A673 (cell line): Measurements from ENCODE around the gene SPRY1. TPM values are rescaled to one million over a fixed set of nuclear protein-coding genes. Genes with fewer than 3 reads are reported as not detected.

Source experiments
- Bru-seq: library from RNA; stranded (reverse); fragments of 400-500 nt; gene quantifications from one replicate; lab custom pipeline; 2021; lab: Mats Ljungman, UMichigan
- BruChase-seq, 2 experiments: library from RNA; stranded (reverse); fragments of 400-500 nt; gene quantifications; one replicate each; lab custom pipeline; 2021; lab: Mats Ljungman, UMichigan
- BruUV-seq: library from RNA; stranded (reverse); fragments of 400-500 nt; replicated peaks from 2 replicates; lab custom pipeline; 2021; lab: Mats Ljungman, UMichigan
- CTCF ChIA-PET: fragments of 300-600 bp; sonication (Branson Sonifier 250); formaldehyde crosslinking; loops from one replicate; lab custom pipeline; 2022; ENCODE audit warnings: antibody characterized with exemption; lab: Charles Lee
- POLR2A ChIA-PET: fragments of 300-600 bp; sonication (Branson Sonifier 250); formaldehyde crosslinking; loops from one replicate; lab custom pipeline; 2022; ENCODE audit warnings: antibody characterized with exemption; ENCODE audit not compliant: low non-redundant PET; lab: Charles Lee
- DNase-seq: peaks from one replicate; pipeline ENCODE4 v3.0.0-alpha.2; 2015; ENCODE audit warnings: low spot score
- H3K27ac ChIP-seq: fragments of 200-600 bp; sonication (generic); 2 replicates; pipeline ENCODE4 v1.5.1; 2016; ENCODE audit warnings: mixed run types, low read depth, mild to moderate bottlenecking, mixed read lengths, antibody characterized with exemption, low read length; ENCODE audit not compliant: poor library complexity, severe bottlenecking
- H3K27me3 ChIP-seq: fragments of 200-600 bp; sonication (generic); replicated peaks from 2 replicates; pipeline ENCODE4 v1.6.1; 2017; ENCODE audit warnings: mixed run types, low read depth, mild to moderate bottlenecking, mixed read lengths, antibody characterized with exemption, low read length; ENCODE audit not compliant: insufficient read depth, poor library complexity
- H3K36me3 ChIP-seq: fragments of 200-600 bp; sonication (generic); 2 replicates; pipeline ENCODE4 v1.6.1; 2016; ENCODE audit warnings: mixed run types, mild to moderate bottlenecking, mixed read lengths, antibody characterized with exemption, low read length; ENCODE audit not compliant: insufficient read depth, poor library complexity, severe bottlenecking
- H3K4me1 ChIP-seq: fragments of 200-600 bp; sonication (generic); 2 replicates; pipeline ENCODE4 v1.6.1; 2017; ENCODE audit warnings: mixed run types, mild to moderate bottlenecking, mixed read lengths, antibody characterized with exemption, low read length; ENCODE audit not compliant: insufficient read depth, poor library complexity, severe bottlenecking
- H3K4me3 ChIP-seq: fragments of 200-600 bp; sonication (generic); 2 replicates; pipeline ENCODE4 v1.5.1; 2016; ENCODE audit warnings: low read depth, mixed run types, mild to moderate bottlenecking, mixed read lengths, low read length; ENCODE audit not compliant: poor library complexity, severe bottlenecking
- H3K9me3 ChIP-seq: fragments of 200-600 bp; sonication (generic); 2 replicates; pipeline ENCODE4 v1.6.1; 2016; ENCODE audit warnings: mixed run types, low read depth, mild to moderate bottlenecking, mixed read lengths, antibody characterized with exemption, low read length; ENCODE audit not compliant: poor library complexity, severe bottlenecking
- CTCF ChIP-seq: fragments of 300-800, 200-600 bp; sonication (generic); conservative IDR thresholded peaks from 2 replicates; pipeline ENCODE4 v1.5.1; 2017; ENCODE audit warnings: low read depth, mild to moderate bottlenecking, antibody characterized with exemption, low read length, moderate library complexity, mixed read lengths
- EZH2 ChIP-seq: fragments of 200-600 bp; sonication (generic); IDR thresholded peaks from 2 replicates; pipeline ENCODE4 v1.6.1; 2017; ENCODE audit warnings: borderline replicate concordance, low read depth, mild to moderate bottlenecking, mixed read lengths, antibody characterized with exemption, low read length; ENCODE audit not compliant: poor library complexity, severe bottlenecking
- intact Hi-C: fragments of 100-400 bp; cut with micrococcal nuclease; formaldehyde crosslinking; loops from one replicate; pipeline ENCODE4 v1.10.0; 2022; ENCODE audit not compliant: unreplicated experiment
- long read RNA-seq: library from polyadenylated mRNA; stranded (forward); transcript quantifications from one replicate; pipeline ENCODE4 v2.0.0, GENCODE V29; 2022
- total RNA-seq: library from RNA; stranded (reverse); gene quantifications from 2 replicates; pipeline ENCODE4 v1.2.3, GENCODE V29; 2021

SPRY1 gene
- total RNA-seq (6.0 and 6.8 TPM in 2 replicates), Bru-seq, nascent RNA (percentile 57 among the genes with signal in this experiment), BruChase-seq, experiment 1, labeled RNA remaining after a 2-hour chase (percentile 56 among the genes with signal in this experiment), BruChase-seq, experiment 2, labeled RNA remaining after a 6-hour chase (percentile 38 among the genes with signal in this experiment)
- long read RNA-seq, partial matches to known transcripts = 1 of 10 reads
- long read RNA-seq, other reads (novel, unspliced or antisense) = 5 of 10 reads

- ChIA-PET POLR2A (no interaction called here), CTCF (interaction anchor here (0.5 kb wide), 1 partner anchor 204 kb away, joined by 3 read pairs; no protein-coding TSS in a partner anchor)
- Histone ChIP-seq H3K4me3 (peak within 1 kb of the TSS; percentile 76), H3K36me3 (no peaks in the 10 kb centered on the region), H3K27me3 (no peaks in the 10 kb centered on the region), H3K27ac (peak within 1 kb of the TSS; percentile 36), H3K9me3 (no peaks in the 10 kb centered on the region), H3K4me1 (peaks cover 6% of the 10 kb centered on the region)
- intact Hi-C loops = loop anchor here (2.0 to 10.0 kb wide), 6 partner anchors 111 to 868 kb away; no protein-coding TSS in a partner anchor
- DNase-seq = peak; percentile 96
- TF ChIP-seq CTCF = no peak
- no peak for TF ChIP-seq EZH2
- no TSS peak for BruUV-seq
Observed at GRCh38 chr4:123396307-123397143, at the start of gene SPRY1. TSS of gene SPRY1 (plus strand) at chr4:123396795. CDS start at chr4:123401592, 4,797 bp downstream.

DNA sequence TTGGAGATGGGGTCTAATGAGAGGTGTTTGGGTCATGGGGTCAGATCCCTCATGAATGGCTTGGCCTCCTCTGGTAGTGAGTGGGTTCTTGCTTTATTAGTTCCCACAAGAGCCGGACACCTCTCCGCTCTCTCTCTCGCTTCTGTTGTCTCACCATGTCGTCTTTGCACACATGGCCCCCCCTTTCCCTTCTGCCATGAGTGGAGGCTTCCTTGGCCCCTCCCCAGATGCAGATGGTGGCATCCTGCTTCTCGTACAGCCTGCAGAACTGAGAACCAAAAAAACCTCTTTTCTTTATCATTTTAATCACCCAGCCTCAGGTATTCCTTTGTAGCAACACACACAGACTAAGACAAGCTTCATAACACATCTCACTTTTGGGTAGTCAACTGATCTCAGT is 49.6 kb upstream of the SPRY1 start:
- Histone ChIP-seq H3K4me1 (peaks cover 5% of the 10 kb centered on the region), H3K27ac (no peak overlapping the region), H3K4me3 (no peak overlapping the region), H3K9me3 (no peaks in the 10 kb centered on the region), H3K36me3 (no peaks in the 10 kb centered on the region), H3K27me3 (no peaks in the 10 kb centered on the region)
- BruUV-seq = no TSS peak
- DNase-seq = no peak
- intact Hi-C loops = no loop called here
- POLR2A ChIA-PET = no interaction called here
- CTCF ChIA-PET = no interaction called here
- TF ChIP-seq CTCF (no peak), EZH2 (no peak)

GRCh38 chr4:123348946-123349345 is 47.6 kb upstream of the SPRY1 start:
- BruUV-seq = no TSS peak
- CTCF ChIA-PET = no interaction called here
- intact Hi-C loops = no loop called here
- Histone ChIP-seq H3K9me3 (no peaks in the 10 kb centered on the region), H3K27me3 (no peaks in the 10 kb centered on the region), H3K4me3 (no peak overlapping the region), H3K27ac (no peak overlapping the region), H3K4me1 (peaks cover 11% of the 10 kb centered on the region), H3K36me3 (no peaks in the 10 kb centered on the region)
- POLR2A ChIA-PET = no interaction called here
- TF ChIP-seq CTCF = no peak
- TF ChIP-seq EZH2 = no peak
- DNase-seq = no peak
